ENCODE measurements around the gene TSPAN14. TPM values are rescaled to one million over a fixed set of nuclear protein-coding genes. Genes with fewer than 3 reads are reported as not detected.

The TSPAN14 gene
- total and polyA plus RNA-seq, 2 of the 13 experiments (the other 11 are each of a cell fraction or from before 2014, with no cell fraction given) = 24.1 to 80.6 TPM

- TF ChIP-seq ZNF264 (CRISPR knock-in tag; IDR thresholded peaks at IDR 0.05) (peak; percentile 77), DPF2 (CRISPR knock-in tag; IDR thresholded peaks at IDR 0.05; ENCODE audit: borderline replicate concordance, low read depth) (peak; percentile 25; the same call in 1 of the 2 replicates), SOX5 (CRISPR knock-in tag; IDR thresholded peaks at IDR 0.05; ENCODE audit: borderline replicate concordance) (peak; percentile 65; the same call in 1 of the 2 replicates), HOXA5 (CRISPR knock-in tag; IDR thresholded peaks at IDR 0.05) (0 out of 2 replicates have a peak, but pooled peaks have one; percentile 54), ZFP36L2 (CRISPR knock-in tag; IDR thresholded peaks at IDR 0.05) (no peak), NCOA2 (CRISPR knock-in tag; IDR thresholded peaks at IDR 0.05) (0 out of 2 replicates have a peak, but pooled peaks have one; percentile 13), ZNF430 (CRISPR knock-in tag; IDR thresholded peaks at IDR 0.05) (0 out of 2 replicates have a peak, but pooled peaks have one; percentile 31), E2F2 (CRISPR knock-in tag; IDR thresholded peaks at IDR 0.05; ENCODE audit: borderline replicate concordance) (no peak), ARID4A (CRISPR knock-in tag; IDR thresholded peaks at IDR 0.05; ENCODE audit: borderline replicate concordance) (peak; percentile 46; the same call in 1 of the 2 replicates), GPBP1L1 (CRISPR knock-in tag; IDR thresholded peaks at IDR 0.05) (no peak), TBX2 (CRISPR knock-in tag; IDR thresholded peaks at IDR 0.05; ENCODE audit: borderline replicate concordance) (peak; percentile 70), HDAC2 (CRISPR knock-in tag; IDR thresholded peaks at IDR 0.05) (peak; percentile 47; the same call in 1 of the 2 replicates), ZNF484 (CRISPR knock-in tag; IDR thresholded peaks at IDR 0.05; ENCODE audit: borderline replicate concordance, low read depth) (no peak), REST (IDR thresholded peaks at IDR 0.05; ENCODE audit: borderline replicate concordance in 1 of 2, low read depth in 1 of 2, low read length in 2 of 2) (no peak), YEATS4 (CRISPR knock-in tag; IDR thresholded peaks at IDR 0.05; ENCODE audit: borderline replicate concordance) (0 out of 2 replicates have a peak, but pooled peaks have one; percentile 37)
Observed at GRCh38 chr10:80415734-80416478, 38.2 kb upstream of the TSPAN14 start (continued).
